ENCODE data around the gene IPO4. TPM values are rescaled to one million over a fixed set of nuclear protein-coding genes. Genes with fewer than 3 reads are reported as not detected.
A peak's percentile ranks its signal among the peaks of the same experiment; 100 is the strongest.

Gene IPO4
- total and polyA plus RNA-seq, 9 of the 15 experiments (the other 6 are each of a cell fraction or from before 2014, with no cell fraction given), result 7.3 to 122 (median 31.8) TPM

GRCh38 chr14:24135834-24136683, 52.6 kb downstream of the IPO4 start, which contains the start of gene PSME1 (continued):
- no peak for TF ChIP-seq ZNF586 (CRISPR knock-in tag; conservative IDR thresholded peaks at IDR 0.05)
- TF ChIP-seq MITF (IDR thresholded peaks at IDR 0.05), result no peak
- TF ChIP-seq ZNF24 (IDR thresholded peaks at IDR 0.05), result no peak
- no peak for TF ChIP-seq NELFE (IDR thresholded peaks at IDR 0.05; ENCODE audit: insufficient read depth, insufficient read length)
- no peak for TF ChIP-seq MYC (IDR thresholded peaks at IDR 0.05; ENCODE audit: low read depth, low read length)
- no peak for TF ChIP-seq MYC (CRISPR knock-in tag; IDR thresholded peaks at IDR 0.05; ENCODE audit: borderline replicate concordance, low read depth)
- TF ChIP-seq, protein P1, sequence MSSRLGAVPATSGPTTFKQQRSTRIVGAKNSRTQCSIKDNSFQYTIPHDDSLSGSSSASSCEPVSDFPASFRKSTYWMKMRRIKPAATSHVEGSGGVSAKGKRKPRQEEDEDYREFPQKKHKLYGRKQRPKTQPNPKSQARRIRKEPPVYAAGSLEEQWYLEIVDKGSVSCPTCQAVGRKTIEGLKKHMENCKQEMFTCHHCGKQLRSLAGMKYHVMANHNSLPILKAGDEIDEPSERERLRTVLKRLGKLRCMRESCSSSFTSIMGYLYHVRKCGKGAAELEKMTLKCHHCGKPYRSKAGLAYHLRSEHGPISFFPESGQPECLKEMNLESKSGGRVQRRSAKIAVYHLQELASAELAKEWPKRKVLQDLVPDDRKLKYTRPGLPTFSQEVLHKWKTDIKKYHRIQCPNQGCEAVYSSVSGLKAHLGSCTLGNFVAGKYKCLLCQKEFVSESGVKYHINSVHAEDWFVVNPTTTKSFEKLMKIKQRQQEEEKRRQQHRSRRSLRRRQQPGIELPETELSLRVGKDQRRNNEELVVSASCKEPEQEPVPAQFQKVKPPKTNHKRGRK (tag; IDR thresholded peaks at IDR 0.05), result no peak
- TF ChIP-seq POLR2AphosphoS2 (IDR thresholded peaks at IDR 0.05; ENCODE audit: low read length), result no peak
- 0 out of 2 replicates have a peak, but pooled peaks have one; percentile 44 for TF ChIP-seq CTBP1 (IDR thresholded peaks at IDR 0.05; ENCODE audit: borderline replicate concordance)
- TF ChIP-seq UBTF (IDR thresholded peaks at IDR 0.05; ENCODE audit: borderline replicate concordance in 1 of 2, low read depth in 2 of 2, low read length in 2 of 2), result peak; percentile 68 to 90; a peak in 2 of 4 replicates
- no peak for TF ChIP-seq ZNF77 (CRISPR knock-in tag; IDR thresholded peaks at IDR 0.05)
- TF ChIP-seq, protein P2, sequence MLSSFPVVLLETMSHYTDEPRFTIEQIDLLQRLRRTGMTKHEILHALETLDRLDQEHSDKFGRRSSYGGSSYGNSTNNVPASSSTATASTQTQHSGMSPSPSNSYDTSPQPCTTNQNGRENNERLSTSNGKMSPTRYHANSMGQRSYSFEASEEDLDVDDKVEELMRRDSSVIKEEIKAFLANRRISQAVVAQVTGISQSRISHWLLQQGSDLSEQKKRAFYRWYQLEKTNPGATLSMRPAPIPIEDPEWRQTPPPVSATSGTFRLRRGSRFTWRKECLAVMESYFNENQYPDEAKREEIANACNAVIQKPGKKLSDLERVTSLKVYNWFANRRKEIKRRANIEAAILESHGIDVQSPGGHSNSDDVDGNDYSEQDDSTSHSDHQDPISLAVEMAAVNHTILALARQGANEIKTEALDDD (IDR thresholded peaks at IDR 0.05), result no peak
- peak in 1 of 2 experiments; percentile 14; a peak in 1 of 4 replicates for TF ChIP-seq RCOR1 (IDR thresholded peaks at IDR 0.05; ENCODE audit: borderline replicate concordance in 1 of 2, low read depth in 2 of 2, low read length in 2 of 2)
- TF ChIP-seq RBM39 (optimal IDR thresholded peaks at IDR 0.05; ENCODE audit: low read depth, low read length), result no peak
- TF ChIP-seq IFI16 (CRISPR knock-in tag; IDR thresholded peaks at IDR 0.05), result no peak
- TF ChIP-seq IRF2 (CRISPR knock-in tag; IDR thresholded peaks at IDR 0.05), result peak; percentile 96
- TF ChIP-seq MNT (conservative IDR thresholded peaks at IDR 0.05), result peak in 1 of 2 experiments; percentile 29; a peak in 1 of 4 replicates
- TF ChIP-seq BACH1 (tag; IDR thresholded peaks at IDR 0.05), result no peak
